DOHH2 (cell line): ENCODE data around the gene CLEC4E.

Experiments used
- H3F3A ChIP-seq: fragments of 200-600 bp; sonication (generic), shearing (Covaris generic); 2 replicates; pipeline ENCODE4 v1.6.0; 2016; ENCODE audit warnings: antibody characterized with exemption, mild to moderate bottlenecking; ENCODE audit not compliant: control insufficient read depth, insufficient read depth
- H3K27ac ChIP-seq: fragments of 200-600 bp; sonication (generic); 2 replicates; pipeline ENCODE4 v1.5.1; 2014; ENCODE audit warnings: low read depth, mild to moderate bottlenecking, low read length, moderate library complexity
- H3K27me3 ChIP-seq: fragments of 200-600 bp; sonication (generic); 2 replicates; pipeline ENCODE4 v1.6.1; 2014; ENCODE audit warnings: mild to moderate bottlenecking, low read length, mixed read lengths; ENCODE audit not compliant: control insufficient read depth
- H3K36me3 ChIP-seq: fragments of 200-600 bp; sonication (generic); 2 replicates; pipeline ENCODE4 v1.6.1; 2014; ENCODE audit warnings: mild to moderate bottlenecking, low read length, moderate library complexity, mixed read lengths; ENCODE audit not compliant: control insufficient read depth
- H3K4me1 ChIP-seq: fragments of 200-600 bp; sonication (generic); 2 replicates; pipeline ENCODE4 v1.6.1; 2014; ENCODE audit warnings: mild to moderate bottlenecking, low read length, mixed read lengths; ENCODE audit not compliant: control insufficient read depth
- H3K4me2 ChIP-seq: fragments of 200-600 bp; sonication (generic); 2 replicates; pipeline ENCODE4 v1.6.0; 2014; ENCODE audit warnings: mild to moderate bottlenecking, low read length, moderate library complexity
- H3K4me3 ChIP-seq: fragments of 200-600 bp; sonication (generic); 2 replicates; pipeline ENCODE4 v1.5.1; 2014; ENCODE audit warnings: mild to moderate bottlenecking, low read length, mixed read lengths
- H3K79me2 ChIP-seq: fragments of 200-600 bp; sonication (generic); 2 replicates; pipeline ENCODE4 v1.6.1; 2014; ENCODE audit warnings: mild to moderate bottlenecking, low read length, mixed read lengths; ENCODE audit not compliant: control insufficient read depth
- H3K9me2 ChIP-seq: fragments of 200-600 bp; sonication (generic); replicated peaks from 2 replicates; pipeline ENCODE4 v1.6.1; 2014; ENCODE audit warnings: mild to moderate bottlenecking, low read length, mixed read lengths; ENCODE audit not compliant: control insufficient read depth
- H3K9me3 ChIP-seq: fragments of 200-600 bp; sonication (generic); 2 replicates; pipeline ENCODE4 v1.6.1; 2014; ENCODE audit warnings: antibody characterized with exemption, low read length, mixed read lengths; ENCODE audit not compliant: control insufficient read depth, insufficient read depth
- H4K20me1 ChIP-seq: fragments of 200-600 bp; sonication (generic); 2 replicates; pipeline ENCODE4 v1.6.0; 2014; ENCODE audit warnings: low read depth, mild to moderate bottlenecking, antibody characterized with exemption, low read length, moderate library complexity; ENCODE audit not compliant: control insufficient read depth, insufficient read depth
- CTCF ChIP-seq: fragments of 200-600 bp; sonication (generic); IDR thresholded peaks from one replicate; pipeline ENCODE4 v1.5.1; 2014; ENCODE audit warnings: antibody characterized with exemption, mild to moderate bottlenecking, low read depth, low read length; ENCODE audit not compliant: poor library complexity, severe bottlenecking
- EZH2phosphoT487 ChIP-seq: fragments of 200-600 bp; sonication (generic); IDR thresholded peaks from 2 replicates; pipeline ENCODE4 v1.6.1; 2017; ENCODE audit warnings: borderline replicate concordance, mild to moderate bottlenecking, antibody characterized with exemption, low read length, moderate library complexity, mixed read lengths

CLEC4E gene

DNA sequence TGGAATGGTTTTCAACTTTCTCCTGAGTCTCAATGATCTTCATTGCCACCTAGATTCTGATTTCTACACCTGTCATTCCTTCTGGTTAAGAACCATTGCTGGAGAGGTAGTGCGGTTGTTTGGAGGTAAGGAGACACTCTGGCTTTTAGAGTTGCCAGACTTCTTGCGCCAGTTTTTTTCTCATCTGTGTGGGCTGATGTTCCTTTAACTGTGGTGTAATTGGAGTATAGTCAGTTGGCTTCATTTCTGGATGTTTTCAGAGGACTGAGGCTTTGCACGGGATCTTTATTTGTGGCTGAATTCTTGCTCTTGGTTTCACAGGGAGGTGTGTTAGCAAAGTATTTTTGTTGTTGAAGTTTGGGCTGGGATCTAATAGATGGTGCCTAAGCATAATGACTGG is 33.1 kb downstream of the CLEC4E start:
- TF ChIP-seq EZH2phosphoT487 (no peak), CTCF (no peak)
- Histone ChIP-seq H3K79me2 (no peaks in the 10 kb centered on the region), H3K4me3 (no peak overlapping the region), H3K27ac (no peak overlapping the region), H3K36me3 (no peaks in the 10 kb centered on the region), H3K27me3 (peaks cover 16% of the 10 kb centered on the region; the same call in 1 of the 2 replicates), H3K9me3 (no peaks in the 10 kb centered on the region), H3K9me2 (no peaks in the 10 kb centered on the region), H4K20me1 (no peaks in the 10 kb centered on the region), H3K4me2 (no peak overlapping the region), H3F3A (no peaks in the 10 kb centered on the region), H3K4me1 (peaks cover 8% of the 10 kb centered on the region)

GRCh38 chr12:8504351-8504750 is 36.4 kb downstream of the CLEC4E start:
- Histone ChIP-seq H3K36me3 (no peaks in the 10 kb centered on the region), H3K79me2 (no peaks in the 10 kb centered on the region), H3K4me2 (no peak overlapping the region), H3F3A (no peaks in the 10 kb centered on the region), H3K4me1 (peaks cover 8% of the 10 kb centered on the region), H4K20me1 (no peaks in the 10 kb centered on the region), H3K27ac (no peak overlapping the region), H3K4me3 (no peak overlapping the region), H3K27me3 (peaks cover 11% of the 10 kb centered on the region), H3K9me2 (no peaks in the 10 kb centered on the region), H3K9me3 (no peaks in the 10 kb centered on the region)
- TF ChIP-seq CTCF (no peak), EZH2phosphoT487 (no peak)

- H3F3A ChIP-seq, result no peaks in the 10 kb centered on the region
- no peak overlapping the region for H3K27ac ChIP-seq
- peaks cover 13% of the 10 kb centered on the region for H3K27me3 ChIP-seq
- H3K9me2 ChIP-seq, result no peaks in the 10 kb centered on the region
- TF ChIP-seq CTCF (no peak), EZH2phosphoT487 (no peak)
- no peaks in the 10 kb centered on the region for H3K9me3 ChIP-seq
- peaks cover 4% of the 10 kb centered on the region; the same call in 1 of the 2 replicates for H3K4me1 ChIP-seq
- no peaks in the 10 kb centered on the region for H3K79me2 ChIP-seq
- no peak overlapping the region for H3K4me2 ChIP-seq
- no peaks in the 10 kb centered on the region for H3K36me3 ChIP-seq
- H4K20me1 ChIP-seq, result no peaks in the 10 kb centered on the region
- no peak overlapping the region for H3K4me3 ChIP-seq
Observed at GRCh38 chr12:8501720-8502119, 39.0 kb downstream of the CLEC4E start.
